DND-41 (cell line): ENCODE results near the gene BRAP.
"Not testable (repeated sequence)": the region's sequence is repeated elsewhere in the genome, so short reads cannot be mapped to it uniquely, and the experiment has no call there.

Experiments
- ATAC-seq: fragments of 200-7000 bp; cut with Tn5 transposase; 3 replicates; pipeline ENCODE4 v1.9.1; 2021; ENCODE audit warnings: low read depth; ENCODE audit not compliant: insufficient read depth
- DNase-seq: peaks from one replicate; pipeline ENCODE4 v3.0.0-alpha.2; 2020
- H2AFZ ChIP-seq: 2 replicates; pipeline ENCODE4 v1.6.0; 2012; ENCODE audit warnings: low read depth, low read length
- H3K27ac ChIP-seq: 2 replicates; pipeline ENCODE4 v1.5.1; 2012; ENCODE audit warnings: low read length, inconsistent platforms
- H3K27me3 ChIP-seq: fragments of 200-600 bp; sonication (generic); 2 replicates; pipeline ENCODE4 v1.6.0; 2012; ENCODE audit warnings: low read length, mild to moderate bottlenecking, inconsistent platforms; ENCODE audit not compliant: insufficient read depth, poor library complexity
- H3K36me3 ChIP-seq: 2 replicates; pipeline ENCODE4 v1.5.1; 2012; ENCODE audit warnings: low read length, inconsistent platforms; ENCODE audit not compliant: insufficient read depth
- H3K4me1 ChIP-seq: 2 replicates; pipeline ENCODE4 v1.5.1; 2012; ENCODE audit warnings: mild to moderate bottlenecking, low read length; ENCODE audit not compliant: insufficient read depth
- H3K4me2 ChIP-seq: 2 replicates; pipeline ENCODE4 v1.6.0; 2012; ENCODE audit warnings: mild to moderate bottlenecking, moderate library complexity, low read length, inconsistent platforms; ENCODE audit not compliant: insufficient read depth
- H3K4me3 ChIP-seq, 2 experiments: fragments of 200-600 bp in 1 of 2; shearing (Covaris generic) in 1 of 2; 2 replicates each; pipeline ENCODE4 v1.5.1; 2012 to 2016; ENCODE audit warnings: inconsistent platforms in 2 of 2, low read length in 2 of 2, mild to moderate bottlenecking in 2 of 2, low read depth in 1 of 2, moderate library complexity in 1 of 2
- H3K79me2 ChIP-seq: 2 replicates; pipeline ENCODE4 v1.6.0; 2012; ENCODE audit warnings: low read length, inconsistent platforms; ENCODE audit not compliant: insufficient read depth
- H3K9ac ChIP-seq: 2 replicates; pipeline ENCODE4 v1.6.0; 2012; ENCODE audit warnings: low read depth, mild to moderate bottlenecking, inconsistent platforms, low read length, moderate library complexity
- H3K9me3 ChIP-seq: 2 replicates; pipeline ENCODE4 v1.5.1; 2012; ENCODE audit warnings: low read length, moderate library complexity, mild to moderate bottlenecking, inconsistent platforms; ENCODE audit not compliant: insufficient read depth, severe bottlenecking
- H4K20me1 ChIP-seq: 2 replicates; pipeline ENCODE4 v1.6.0; 2012; ENCODE audit warnings: low read length; ENCODE audit not compliant: insufficient read depth
- EZH2 ChIP-seq: IDR thresholded peaks from 3 replicates; pipeline ENCODE4 v1.6.1; 2012; ENCODE audit warnings: borderline replicate concordance, low read depth, mild to moderate bottlenecking, moderate library complexity, low read length, inconsistent platforms; ENCODE audit not compliant: severe bottlenecking
- TF ChIP-seq, protein P1 (sequence below): IDR thresholded peaks from 2 replicates; pipeline ENCODE4 v1.5.1; 2012; ENCODE audit warnings: borderline replicate concordance, low read length, moderate library complexity, mild to moderate bottlenecking; ENCODE audit not compliant: poor library complexity, severe bottlenecking; ENCODE audit errors: extremely low read depth

Gene BRAP

DNA sequence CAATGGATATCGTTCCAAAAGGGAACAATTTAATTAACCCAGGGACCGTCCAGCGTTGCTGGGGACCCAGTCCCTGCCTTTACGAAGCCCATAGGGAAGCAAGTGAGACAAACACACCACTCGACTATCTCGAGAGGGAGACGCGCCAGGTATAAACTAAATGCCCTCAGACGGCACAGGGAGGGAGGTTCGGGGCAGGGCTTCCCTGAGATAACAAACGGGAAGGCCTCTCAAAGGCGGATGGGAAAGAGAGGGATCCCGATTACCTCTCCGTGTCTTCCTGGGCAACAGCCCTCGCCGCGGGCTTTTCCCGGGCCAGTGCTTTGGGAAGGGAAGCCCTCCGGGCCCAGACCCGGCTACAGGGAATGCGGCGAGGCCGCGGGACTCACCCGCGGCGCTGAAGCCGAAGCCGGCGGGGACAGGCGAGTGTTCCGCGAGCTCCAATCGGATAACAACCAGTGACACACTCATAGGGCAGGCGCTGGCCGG, 390 bp downstream of the BRAP start:
- peak; percentile 18 for ATAC-seq
- Histone ChIP-seq H3K27ac (peak overlapping the region; percentile 78), H3K9me3 (no peaks in the 10 kb centered on the region)

DNA sequence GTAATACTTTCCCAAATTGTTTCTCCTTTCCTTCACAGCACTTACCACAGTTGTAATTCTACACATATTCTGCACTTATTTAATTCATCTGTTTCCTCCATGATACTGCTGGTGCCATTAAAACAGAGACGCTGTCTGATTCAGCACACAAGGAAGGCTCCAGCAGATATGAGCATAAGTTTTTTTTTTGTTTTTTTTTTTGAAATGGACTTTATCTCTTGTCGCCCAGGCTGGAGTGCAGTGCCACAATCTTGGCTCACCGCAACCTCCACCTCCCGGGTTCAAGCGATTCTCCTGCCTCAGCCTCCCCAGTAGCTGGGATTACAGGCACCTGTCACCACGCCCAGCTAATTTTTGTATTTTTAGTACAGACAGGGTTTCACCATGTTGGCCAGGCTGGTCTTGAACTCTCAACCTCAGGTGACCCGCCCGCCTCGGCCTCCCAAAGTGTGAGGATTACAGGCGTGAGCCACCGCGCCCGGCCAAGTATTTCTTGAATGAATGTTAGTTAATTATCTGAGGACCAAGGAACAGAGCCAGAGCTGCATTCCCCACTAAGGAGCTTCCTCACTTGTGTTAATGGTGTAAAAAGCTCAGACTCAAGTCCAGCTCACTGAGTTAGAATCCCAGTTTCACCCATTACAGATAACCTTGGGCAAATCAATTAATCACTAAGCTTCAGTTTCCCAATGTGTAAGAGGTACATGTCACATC, 1.1 kb downstream of the BRAP start:
- not testable (repeated sequence) for DNase-seq, H3K27me3 ChIP-seq, H3K9me3 ChIP-seq, ATAC-seq
- H4K20me1 ChIP-seq, result peaks cover 14% of the 10 kb centered on the region; the same call in 1 of the 2 replicates
- peak overlapping the region; percentile 67 for H3K9ac ChIP-seq
- peak overlapping the region; percentile 74 for H3K4me2 ChIP-seq
- H3K4me3 ChIP-seq, result peak overlapping the region; percentile 38 to 66
- H3K27ac ChIP-seq, result peak overlapping the region; percentile 78
- H3K36me3 ChIP-seq, result peaks cover 34% of the 10 kb centered on the region
- H3K4me1 ChIP-seq, result peaks cover 32% of the 10 kb centered on the region
- H2AFZ ChIP-seq, result peak overlapping the region; percentile 81; the same call in 1 of the 2 replicates
- peaks cover 59% of the 10 kb centered on the region for H3K79me2 ChIP-seq

More for the DNA sequence above, 390 bp downstream of the BRAP start:
- no peak for DNase-seq
- Histone ChIP-seq H4K20me1 (peaks cover 14% of the 10 kb centered on the region; the same call in 1 of the 2 replicates), H3K27me3 (no peaks in the 10 kb centered on the region), H3K4me3 (peak overlapping the region; percentile 38 to 66), H3K36me3 (peaks cover 29% of the 10 kb centered on the region), H3K4me1 (peaks cover 32% of the 10 kb centered on the region), H3K4me2 (peak overlapping the region; percentile 74), H3K9ac (peak overlapping the region; percentile 67), H3K79me2 (peaks cover 59% of the 10 kb centered on the region), H2AFZ (peak overlapping the region; percentile 81)
- TF ChIP-seq, protein P1, sequence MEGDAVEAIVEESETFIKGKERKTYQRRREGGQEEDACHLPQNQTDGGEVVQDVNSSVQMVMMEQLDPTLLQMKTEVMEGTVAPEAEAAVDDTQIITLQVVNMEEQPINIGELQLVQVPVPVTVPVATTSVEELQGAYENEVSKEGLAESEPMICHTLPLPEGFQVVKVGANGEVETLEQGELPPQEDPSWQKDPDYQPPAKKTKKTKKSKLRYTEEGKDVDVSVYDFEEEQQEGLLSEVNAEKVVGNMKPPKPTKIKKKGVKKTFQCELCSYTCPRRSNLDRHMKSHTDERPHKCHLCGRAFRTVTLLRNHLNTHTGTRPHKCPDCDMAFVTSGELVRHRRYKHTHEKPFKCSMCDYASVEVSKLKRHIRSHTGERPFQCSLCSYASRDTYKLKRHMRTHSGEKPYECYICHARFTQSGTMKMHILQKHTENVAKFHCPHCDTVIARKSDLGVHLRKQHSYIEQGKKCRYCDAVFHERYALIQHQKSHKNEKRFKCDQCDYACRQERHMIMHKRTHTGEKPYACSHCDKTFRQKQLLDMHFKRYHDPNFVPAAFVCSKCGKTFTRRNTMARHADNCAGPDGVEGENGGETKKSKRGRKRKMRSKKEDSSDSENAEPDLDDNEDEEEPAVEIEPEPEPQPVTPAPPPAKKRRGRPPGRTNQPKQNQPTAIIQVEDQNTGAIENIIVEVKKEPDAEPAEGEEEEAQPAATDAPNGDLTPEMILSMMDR, result no peak
- no peak for TF ChIP-seq EZH2

DNA sequence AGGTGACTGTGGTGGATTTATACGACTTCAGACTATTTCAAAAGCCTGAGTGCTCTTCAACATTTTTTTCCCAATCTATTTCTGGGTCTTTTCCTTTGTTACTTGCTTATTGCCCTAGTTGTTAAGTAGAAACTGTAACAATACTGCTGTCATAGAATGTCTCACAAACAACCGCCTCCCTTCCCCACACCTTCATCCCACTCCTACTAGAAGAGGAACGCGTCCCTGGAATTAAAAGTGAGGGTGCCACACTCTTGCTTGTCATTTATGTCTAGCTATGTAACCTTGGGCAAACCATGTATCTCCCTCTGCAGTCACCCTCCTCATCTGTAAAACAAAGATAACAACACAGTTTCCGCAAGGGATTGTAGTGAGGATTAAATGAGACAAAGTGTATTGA, 8.6 kb downstream of the BRAP start:
- TF ChIP-seq, protein P1, result no peak
- TF ChIP-seq EZH2, result no peak
- H3K9me3 ChIP-seq, result no peaks in the 10 kb centered on the region
- DNase-seq (no peak), ATAC-seq (no peak)
- peaks cover 6% of the 10 kb centered on the region; the same call in 1 of the 2 replicates for H3K79me2 ChIP-seq
- no peaks in the 10 kb centered on the region for H4K20me1 ChIP-seq
- no peaks in the 10 kb centered on the region for H3K27me3 ChIP-seq
- peaks cover 91% of the 10 kb centered on the region for H3K36me3 ChIP-seq
- no peak overlapping the region for H2AFZ ChIP-seq
- H3K4me2 ChIP-seq, result no peak overlapping the region
- no peak overlapping the region for H3K9ac ChIP-seq
- H3K4me1 ChIP-seq, result no peaks in the 10 kb centered on the region
- H3K4me3 ChIP-seq, result no peak overlapping the region
- no peak overlapping the region for H3K27ac ChIP-seq

DNA sequence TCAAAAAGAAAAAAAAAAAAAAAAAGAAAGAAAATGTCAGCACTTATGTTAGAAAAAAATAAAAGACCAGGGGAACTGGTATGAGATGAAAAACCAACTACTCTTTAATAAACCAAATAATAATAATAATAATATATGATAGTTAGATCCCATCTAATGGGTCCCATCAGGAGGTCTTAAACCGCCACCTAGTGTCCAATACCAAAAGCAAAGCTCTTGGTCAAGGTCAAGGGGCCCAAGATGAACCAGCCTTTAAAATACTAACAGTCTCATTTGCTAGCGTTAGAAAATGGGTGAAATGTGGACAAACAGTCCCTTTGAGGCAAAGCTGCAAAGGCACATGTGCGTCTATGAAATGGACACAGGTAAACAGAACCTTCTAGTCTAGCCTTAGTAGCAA, 12.3 kb downstream of the BRAP start:
- no peak for DNase-seq
- Histone ChIP-seq H3K79me2 (peaks cover 3% of the 10 kb centered on the region; the same call in 1 of the 2 replicates), H4K20me1 (no peaks in the 10 kb centered on the region), H3K4me1 (no peaks in the 10 kb centered on the region), H2AFZ (no peak overlapping the region), H3K36me3 (peaks cover 82% of the 10 kb centered on the region), H3K27me3 (no peaks in the 10 kb centered on the region), H3K9ac (no peak overlapping the region), H3K4me3 (no peak overlapping the region), H3K27ac (no peak overlapping the region), H3K4me2 (no peak overlapping the region), H3K9me3 (no peaks in the 10 kb centered on the region)
- no peak for ATAC-seq
- no peak for TF ChIP-seq EZH2
- TF ChIP-seq, protein P1, result peak; percentile 46
